ENCODE data around the gene SPRY4.
"Not testable (repeated sequence)": the region's sequence is repeated elsewhere in the genome, so short reads cannot be mapped to it uniquely, and the experiment has no call there.

SPRY4 gene

DNA sequence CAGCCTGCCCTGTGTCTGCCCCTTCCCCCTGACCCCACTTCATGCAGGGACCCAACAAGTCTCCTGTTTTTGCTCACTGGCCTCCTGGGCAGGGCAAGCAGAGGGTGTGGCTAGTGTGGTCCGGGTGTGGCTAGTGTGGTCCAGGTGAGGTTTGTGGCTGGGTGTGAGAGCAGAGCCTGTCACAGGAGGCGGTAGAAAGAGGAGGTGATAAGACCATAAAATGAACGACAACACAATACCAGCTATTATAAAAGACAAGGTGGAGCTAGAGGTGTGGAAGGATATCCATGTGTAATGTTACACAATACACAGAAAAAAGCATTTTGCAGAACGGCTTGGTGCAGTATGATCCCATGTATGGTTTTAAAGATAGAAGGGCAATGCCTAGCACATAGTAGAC is 23.3 kb downstream of the SPRY4 start:
- no peak for ATAC-seq
- TF ChIP-seq PATZ1 (CRISPR knock-in tag; IDR thresholded peaks at IDR 0.05; ENCODE audit: borderline replicate concordance) (no peak), OSR1 (CRISPR knock-in tag; IDR thresholded peaks at IDR 0.05) (no peak), ZC3H10 (CRISPR knock-in tag; IDR thresholded peaks at IDR 0.05) (no peak), RARB (CRISPR knock-in tag; IDR thresholded peaks at IDR 0.05) (no peak), POU6F1 (CRISPR knock-in tag; IDR thresholded peaks at IDR 0.05; ENCODE audit: borderline replicate concordance, low read depth) (no peak), BACH2 (CRISPR knock-in tag; IDR thresholded peaks at IDR 0.05; ENCODE audit: borderline replicate concordance) (no peak), ZFP3 (CRISPR knock-in tag; IDR thresholded peaks at IDR 0.05) (no peak), PPARA (CRISPR knock-in tag; IDR thresholded peaks at IDR 0.05; ENCODE audit: borderline replicate concordance) (no peak), ARNTL (CRISPR knock-in tag; IDR thresholded peaks at IDR 0.05; ENCODE audit: borderline replicate concordance, low read depth) (no peak), SNAI2 (CRISPR knock-in tag; IDR thresholded peaks at IDR 0.05) (no peak), ZNF8 (CRISPR knock-in tag; IDR thresholded peaks at IDR 0.05) (no peak), ZNF565 (CRISPR knock-in tag; conservative IDR thresholded peaks at IDR 0.05; ENCODE audit: low read depth) (no peak), TCF4 (CRISPR knock-in tag; IDR thresholded peaks at IDR 0.05; ENCODE audit: borderline replicate concordance) (no peak), ZNF70 (CRISPR knock-in tag; IDR thresholded peaks at IDR 0.05) (no peak)
- TF ChIP-seq, protein P1, sequence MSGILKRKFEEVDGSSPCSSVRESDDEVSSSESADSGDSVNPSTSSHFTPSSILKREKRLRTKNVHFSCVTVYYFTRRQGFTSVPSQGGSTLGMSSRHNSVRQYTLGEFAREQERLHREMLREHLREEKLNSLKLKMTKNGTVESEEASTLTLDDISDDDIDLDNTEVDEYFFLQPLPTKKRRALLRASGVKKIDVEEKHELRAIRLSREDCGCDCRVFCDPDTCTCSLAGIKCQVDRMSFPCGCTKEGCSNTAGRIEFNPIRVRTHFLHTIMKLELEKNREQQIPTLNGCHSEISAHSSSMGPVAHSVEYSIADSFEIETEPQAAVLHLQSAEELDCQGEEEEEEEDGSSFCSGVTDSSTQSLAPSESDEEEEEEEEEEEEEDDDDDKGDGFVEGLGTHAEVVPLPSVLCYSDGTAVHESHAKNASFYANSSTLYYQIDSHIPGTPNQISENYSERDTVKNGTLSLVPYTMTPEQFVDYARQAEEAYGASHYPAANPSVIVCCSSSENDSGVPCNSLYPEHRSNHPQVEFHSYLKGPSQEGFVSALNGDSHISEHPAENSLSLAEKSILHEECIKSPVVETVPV (CRISPR knock-in tag; IDR thresholded peaks at IDR 0.05) = no peak
- TF ChIP-seq, protein P2, sequence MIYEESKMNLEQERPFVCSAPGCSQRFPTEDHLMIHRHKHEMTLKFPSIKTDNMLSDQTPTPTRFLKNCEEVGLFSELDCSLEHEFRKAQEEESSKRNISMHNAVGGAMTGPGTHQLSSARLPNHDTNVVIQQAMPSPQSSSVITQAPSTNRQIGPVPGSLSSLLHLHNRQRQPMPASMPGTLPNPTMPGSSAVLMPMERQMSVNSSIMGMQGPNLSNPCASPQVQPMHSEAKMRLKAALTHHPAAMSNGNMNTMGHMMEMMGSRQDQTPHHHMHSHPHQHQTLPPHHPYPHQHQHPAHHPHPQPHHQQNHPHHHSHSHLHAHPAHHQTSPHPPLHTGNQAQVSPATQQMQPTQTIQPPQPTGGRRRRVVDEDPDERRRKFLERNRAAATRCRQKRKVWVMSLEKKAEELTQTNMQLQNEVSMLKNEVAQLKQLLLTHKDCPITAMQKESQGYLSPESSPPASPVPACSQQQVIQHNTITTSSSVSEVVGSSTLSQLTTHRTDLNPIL (CRISPR knock-in tag; IDR thresholded peaks at IDR 0.05; ENCODE audit: low read depth) = no peak

- ATAC-seq = no peak
- no peak for TF ChIP-seq ZNF70 (CRISPR knock-in tag; IDR thresholded peaks at IDR 0.05)
- TF ChIP-seq CSDC2 (CRISPR knock-in tag; IDR thresholded peaks at IDR 0.05) = no peak
- no peak for TF ChIP-seq ZFP30 (CRISPR knock-in tag; IDR thresholded peaks at IDR 0.05)
- no peak for TF ChIP-seq TOX (CRISPR knock-in tag; IDR thresholded peaks at IDR 0.05; ENCODE audit: borderline replicate concordance)
- no peak for TF ChIP-seq OSR1 (CRISPR knock-in tag; IDR thresholded peaks at IDR 0.05)
Observed at GRCh38 chr5:142300677-142301076, 24.1 kb downstream of the SPRY4 start.

DNA sequence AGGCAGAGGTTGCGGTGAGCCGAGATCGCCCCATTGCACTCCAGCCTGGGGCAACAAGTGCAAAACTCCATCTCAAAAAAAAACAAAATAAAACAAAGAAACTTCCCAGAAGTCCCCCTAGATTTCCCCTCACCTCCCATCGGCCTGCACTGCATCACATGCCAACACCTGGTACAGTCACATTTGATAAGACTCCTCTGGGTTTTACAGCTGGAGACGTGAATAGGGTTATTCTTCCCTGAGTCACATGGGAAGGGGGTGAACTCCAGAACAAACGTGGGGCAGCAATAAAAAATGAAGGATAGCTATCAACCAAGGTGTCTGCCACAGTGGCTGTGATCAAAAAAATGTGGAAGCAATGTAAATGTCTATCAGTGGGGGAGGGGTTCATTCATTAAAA is 26.0 kb downstream of the SPRY4 start:
- no peak for TF ChIP-seq ZC3H10 (CRISPR knock-in tag; IDR thresholded peaks at IDR 0.05)
- no peak for TF ChIP-seq GLIS3 (CRISPR knock-in tag; IDR thresholded peaks at IDR 0.05)
- no peak for TF ChIP-seq PATZ1 (CRISPR knock-in tag; IDR thresholded peaks at IDR 0.05; ENCODE audit: borderline replicate concordance)
- no peak for ATAC-seq

DNA sequence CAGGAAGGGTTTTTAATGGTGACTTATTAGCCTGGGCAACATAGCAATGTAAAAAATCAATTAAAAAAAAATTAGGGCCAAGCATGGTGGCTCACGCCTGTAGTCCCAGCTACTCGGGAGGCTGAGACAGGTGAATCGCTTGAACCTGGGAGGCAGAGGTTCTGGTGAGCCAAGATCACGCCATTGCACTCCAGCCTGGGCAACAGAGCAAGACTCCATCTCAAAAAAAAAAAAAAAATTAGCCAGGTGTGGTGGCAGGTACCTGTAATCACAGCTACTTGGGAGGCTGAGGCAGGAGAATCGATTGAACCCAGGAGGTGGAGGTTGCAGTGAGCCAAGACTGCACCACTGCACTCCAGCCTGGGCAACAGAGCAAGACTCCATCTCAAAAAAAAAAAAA is 27.0 kb downstream of the SPRY4 start:
- ATAC-seq = not testable (repeated sequence)

Measured in SK-N-SH treated with all-trans-retinoic acid at 6 μM for 48 hours (cell line).